ENCODE data around the gene NADK2. TPM values are rescaled to one million over a fixed set of nuclear protein-coding genes. Genes with fewer than 3 reads are reported as not detected.

NADK2 gene
- total RNA-seq, 2 donors from 2014 or later, result 13.1 to 19.6 TPM

DNA sequence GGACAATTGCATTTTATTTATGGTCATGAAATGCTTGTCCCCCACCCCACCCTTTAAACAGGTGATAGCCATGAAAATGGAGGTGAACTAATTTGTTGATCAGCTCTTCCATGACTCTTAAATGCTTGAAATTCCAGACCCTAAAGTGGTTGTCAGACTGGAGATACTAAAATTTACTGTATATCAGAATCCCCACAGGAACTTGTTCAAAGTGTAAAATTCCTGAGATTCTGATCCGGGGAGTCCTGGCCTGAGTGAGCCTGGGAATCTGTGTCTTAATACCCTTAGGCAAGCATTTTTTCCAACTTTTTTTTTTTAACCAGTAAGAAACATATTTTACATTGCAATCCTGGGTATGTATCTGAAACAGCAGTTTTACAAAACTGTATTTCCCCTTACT, 85.1 kb downstream of the NADK2 start:
- Mint-ChIP-seq H3K27me3 (no peaks in the 10 kb centered on the region), H3K36me3 (peaks cover 42% of the 10 kb centered on the region), H3K4me3 (no peak overlapping the region), H3K27ac (no peak overlapping the region), H3K4me1 (ENCODE audit: low read depth in 2 of 2) (peaks cover 32 to 50% of the 10 kb centered on the region in 2 donors), H3K9me3 (no peaks in the 10 kb centered on the region)
- no peak for ATAC-seq
- no peak for DNase-seq (ENCODE audit: low spot score)

DNA sequence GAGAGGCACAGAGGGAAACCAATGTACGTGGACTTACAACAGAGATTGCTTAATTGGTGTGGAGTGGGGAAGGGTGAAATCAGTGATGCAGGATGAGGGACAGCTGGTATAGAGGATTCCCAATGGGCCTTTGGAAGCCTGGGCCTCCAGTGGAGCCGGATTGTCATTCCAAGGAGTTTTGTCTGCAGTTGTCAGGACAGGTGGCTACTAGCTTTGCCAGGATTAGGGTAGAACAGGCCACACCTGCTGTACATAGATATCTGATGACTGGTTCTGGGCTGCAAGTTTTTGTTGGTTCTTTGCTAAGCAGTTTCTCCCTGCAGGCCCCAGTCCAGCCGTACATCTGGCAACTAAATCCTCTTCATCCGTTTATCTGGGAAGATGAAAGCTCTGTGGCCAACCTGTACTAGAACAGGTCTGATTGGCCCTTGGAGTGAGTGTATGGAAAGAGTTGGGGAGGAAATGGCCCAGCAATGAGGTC, 85.6 kb downstream of the NADK2 start:
- no peak for DNase-seq (ENCODE audit: low spot score)
- ATAC-seq, result no peak
- H3K27me3 Mint-ChIP-seq, result no peaks in the 10 kb centered on the region
- H3K36me3 Mint-ChIP-seq, result peaks cover 42% of the 10 kb centered on the region
- peaks cover 32 to 46% of the 10 kb centered on the region in 2 donors for H3K4me1 Mint-ChIP-seq (ENCODE audit: low read depth in 2 of 2)
- no peak overlapping the region for H3K4me3 Mint-ChIP-seq
- no peak overlapping the region for H3K27ac Mint-ChIP-seq
- no peaks in the 10 kb centered on the region for H3K9me3 Mint-ChIP-seq

DNA sequence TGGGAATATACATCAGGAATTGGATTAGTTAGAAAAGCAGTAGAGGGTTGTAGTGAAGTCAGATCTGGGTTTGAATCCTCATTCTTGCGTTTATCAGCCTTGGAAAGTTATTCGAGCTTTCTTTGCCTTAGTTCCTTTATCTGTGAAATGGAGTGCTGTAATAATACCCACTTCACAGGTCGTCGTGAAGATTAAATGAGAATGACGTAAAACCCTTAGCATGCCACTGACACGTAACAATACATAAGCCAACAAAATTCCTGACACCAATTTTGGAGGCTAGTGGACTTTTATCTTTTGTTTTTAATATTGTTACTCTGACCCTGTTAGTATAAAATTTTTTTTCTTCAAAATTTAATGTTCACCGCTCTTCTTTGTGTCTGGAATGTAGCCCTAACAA, 86.4 kb downstream of the NADK2 start:
- H3K27ac Mint-ChIP-seq, result no peak overlapping the region
- H3K9me3 Mint-ChIP-seq, result no peaks in the 10 kb centered on the region
- peaks cover 41 to 54% of the 10 kb centered on the region in 2 donors for H3K4me1 Mint-ChIP-seq (ENCODE audit: low read depth in 2 of 2)
- peaks cover 42% of the 10 kb centered on the region for H3K36me3 Mint-ChIP-seq
- ATAC-seq (no peak), DNase-seq (ENCODE audit: low spot score) (no peak)
- H3K27me3 Mint-ChIP-seq, result no peaks in the 10 kb centered on the region
- H3K4me3 Mint-ChIP-seq, result no peak overlapping the region

DNA sequence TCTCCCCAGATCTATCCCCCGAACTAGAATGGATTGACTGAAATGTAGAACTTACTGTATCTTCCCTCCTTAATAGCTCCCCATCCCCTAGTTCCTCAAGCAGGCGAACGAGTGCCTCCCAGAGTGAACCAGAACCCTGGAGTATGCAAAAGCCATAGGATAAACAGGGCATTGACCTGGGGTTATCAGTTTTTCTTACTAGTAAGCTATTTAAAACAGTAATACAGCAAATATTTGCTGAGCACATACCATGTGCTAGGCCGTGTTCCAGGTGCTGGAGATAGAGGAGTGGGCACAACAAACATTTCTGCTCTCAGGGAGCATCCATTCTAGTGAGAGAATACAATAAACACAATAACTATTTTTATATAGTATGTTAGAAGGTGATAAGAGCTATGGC, 88.0 kb downstream of the NADK2 start:
- H3K4me1 Mint-ChIP-seq (ENCODE audit: low read depth in 2 of 2), result peaks cover 42 to 45% of the 10 kb centered on the region in 2 donors
- H3K4me3 Mint-ChIP-seq, result peak overlapping the region; percentile 81
- H3K9me3 Mint-ChIP-seq, result no peaks in the 10 kb centered on the region
- H3K36me3 Mint-ChIP-seq, result peaks cover 42% of the 10 kb centered on the region
- H3K27ac Mint-ChIP-seq, result peak overlapping the region; percentile 22 to 30
- ATAC-seq (no peak), DNase-seq (ENCODE audit: low spot score) (no peak)
- no peaks in the 10 kb centered on the region for H3K27me3 Mint-ChIP-seq

DNA sequence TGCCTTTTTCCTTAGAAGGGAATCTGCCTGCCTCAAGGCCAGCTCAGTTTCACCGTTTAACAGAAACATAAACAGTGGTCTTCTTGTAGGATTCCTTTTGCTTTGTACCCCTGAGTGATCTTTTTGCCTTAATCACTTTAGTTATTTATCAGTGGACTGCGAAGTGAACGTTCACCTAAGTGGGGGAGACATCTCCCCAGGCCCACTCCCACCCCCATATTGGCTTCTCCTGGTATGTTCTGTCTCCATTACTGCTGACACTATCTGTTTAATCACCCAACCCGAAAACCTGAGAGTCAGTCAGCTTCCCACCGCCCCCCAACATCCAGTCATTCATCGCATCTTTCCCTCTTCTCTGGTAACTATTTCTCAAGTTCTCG, 88.4 kb downstream of the NADK2 start:
- Mint-ChIP-seq H3K27ac (peak overlapping the region; percentile 22 to 30), H3K9me3 (no peaks in the 10 kb centered on the region), H3K36me3 (peaks cover 38% of the 10 kb centered on the region), H3K4me3 (peak overlapping the region; percentile 81), H3K27me3 (no peaks in the 10 kb centered on the region), H3K4me1 (ENCODE audit: low read depth in 2 of 2) (peaks cover 37 to 41% of the 10 kb centered on the region in 2 donors)
- no peak for DNase-seq (ENCODE audit: low spot score)
- no peak for ATAC-seq

DNA sequence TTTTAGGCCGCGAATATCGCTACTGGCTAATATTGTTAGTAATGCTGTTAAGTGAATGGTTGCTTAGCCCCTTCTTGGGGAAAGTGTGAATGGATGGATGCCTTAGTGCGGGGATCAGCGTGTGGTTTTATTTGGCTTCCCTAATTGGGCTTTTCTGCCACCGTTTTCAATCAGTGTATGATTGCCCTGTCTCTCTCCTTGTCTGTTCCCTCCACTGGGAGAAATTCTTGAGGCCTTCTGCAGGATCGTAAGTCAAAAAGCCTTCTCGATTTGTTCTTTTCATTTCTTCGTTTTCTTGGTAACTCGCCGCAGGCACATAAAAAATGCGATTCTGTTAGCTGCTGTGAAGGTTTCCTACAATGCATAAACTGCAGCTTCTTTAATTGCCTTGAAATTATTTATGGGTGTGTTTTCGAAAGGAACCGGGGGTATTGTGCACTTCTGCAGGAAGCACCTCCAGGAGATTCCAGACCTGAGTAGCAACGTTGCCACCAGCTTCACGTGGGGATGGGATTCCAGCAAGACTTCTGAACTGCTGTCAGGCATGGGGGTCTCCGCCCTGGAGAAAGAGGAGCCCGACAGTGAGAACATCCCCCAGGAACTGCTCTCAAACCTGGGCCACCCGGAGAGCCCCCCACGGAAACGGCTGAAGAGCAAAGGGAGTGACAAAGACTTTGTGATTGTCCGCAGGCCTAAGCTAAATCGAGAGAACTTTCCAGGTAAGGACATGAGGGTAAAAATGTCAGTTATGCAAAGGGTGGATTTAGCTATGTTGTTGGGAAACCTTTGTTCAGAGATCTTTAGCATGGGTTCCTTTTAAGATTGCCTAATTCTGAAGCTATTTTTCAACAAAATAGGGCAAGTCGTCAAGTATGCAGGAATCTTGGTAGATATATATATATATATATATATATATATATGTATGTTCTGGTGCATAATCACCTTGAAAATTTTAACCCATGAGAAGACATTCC, 89.1 kb downstream of the NADK2 start:
- peaks cover 36% of the 10 kb centered on the region for H3K36me3 Mint-ChIP-seq
- H3K4me3 Mint-ChIP-seq, result peak overlapping the region; percentile 99
- no peaks in the 10 kb centered on the region for H3K9me3 Mint-ChIP-seq
- DNase-seq (ENCODE audit: low spot score) (no peak), ATAC-seq (no peak)
- no peaks in the 10 kb centered on the region for H3K27me3 Mint-ChIP-seq
- H3K4me1 Mint-ChIP-seq (ENCODE audit: low read depth in 2 of 2), result peaks cover 35 to 42% of the 10 kb centered on the region in 2 donors
- H3K27ac Mint-ChIP-seq, result peak overlapping the region; percentile 87 to 92

DNA sequence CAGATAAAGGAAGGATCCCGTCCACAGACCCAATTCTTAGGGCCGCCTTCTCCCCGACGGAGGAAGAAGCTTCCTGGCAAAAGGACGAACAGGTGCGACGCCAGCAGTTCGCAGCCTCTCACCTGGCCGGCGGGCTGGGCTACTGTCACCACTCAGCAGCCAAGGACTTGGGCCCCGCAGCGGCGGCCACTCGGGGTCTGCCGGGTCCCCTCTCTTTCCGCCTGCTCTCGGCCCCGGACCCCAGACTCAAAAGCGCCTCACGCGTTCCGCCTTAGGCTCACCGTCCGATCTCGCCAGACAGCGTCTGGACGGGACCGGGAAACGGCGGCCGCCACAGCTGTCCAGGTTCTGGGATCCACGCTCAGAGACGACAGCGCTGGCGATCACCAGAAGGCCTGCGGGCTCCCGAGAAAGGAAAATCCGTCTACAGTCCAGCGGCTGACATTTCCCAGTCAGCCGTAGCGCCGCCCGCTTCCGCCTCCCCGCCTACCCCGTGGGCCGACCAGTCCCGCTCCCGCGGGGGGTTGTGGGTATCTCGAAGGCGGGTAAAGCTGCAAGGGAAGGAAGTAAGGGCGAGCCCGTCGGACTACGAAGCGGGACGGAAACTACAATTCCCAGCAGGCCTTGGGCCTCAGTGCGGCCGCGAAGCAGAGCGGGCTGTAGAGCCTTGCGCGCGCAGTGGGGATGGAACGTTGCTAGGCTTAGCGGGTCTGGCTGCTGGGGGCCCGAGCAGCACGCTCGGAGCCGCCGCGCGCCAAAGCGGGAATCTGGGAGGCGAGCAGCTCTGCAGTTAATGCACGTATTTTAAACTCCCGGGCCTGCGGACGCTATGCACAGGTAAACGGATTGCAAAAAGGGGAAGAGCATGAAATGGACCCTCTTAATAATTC, 90.0 kb downstream of the NADK2 start, which contains the start of the genes LMBRD2 and SKP2:
Gene LMBRD2, minus strand, starts transcription at position 454 of the 890 bp plus-strand sequence. CDS start 8,538 bp downstream, outside the sequence.
Gene SKP2, plus strand, starts transcription at position 678 of the 890 bp plus-strand sequence. Its CDS starts 152 bp downstream, at position 830.
- peak; percentile 100 for ATAC-seq
- Mint-ChIP-seq H3K36me3 (peaks cover 28% of the 10 kb centered on the region), H3K4me3 (peak within 1 kb of the TSS; percentile 99), H3K27me3 (no peaks in the 10 kb centered on the region), H3K9me3 (no peaks in the 10 kb centered on the region), H3K4me1 (ENCODE audit: low read depth in 2 of 2) (peaks cover 38 to 46% of the 10 kb centered on the region in 2 donors), H3K27ac (peak within 1 kb of the TSS; percentile 87 to 92)
- DNase-seq (ENCODE audit: low spot score), result peak; percentile 99

DNA sequence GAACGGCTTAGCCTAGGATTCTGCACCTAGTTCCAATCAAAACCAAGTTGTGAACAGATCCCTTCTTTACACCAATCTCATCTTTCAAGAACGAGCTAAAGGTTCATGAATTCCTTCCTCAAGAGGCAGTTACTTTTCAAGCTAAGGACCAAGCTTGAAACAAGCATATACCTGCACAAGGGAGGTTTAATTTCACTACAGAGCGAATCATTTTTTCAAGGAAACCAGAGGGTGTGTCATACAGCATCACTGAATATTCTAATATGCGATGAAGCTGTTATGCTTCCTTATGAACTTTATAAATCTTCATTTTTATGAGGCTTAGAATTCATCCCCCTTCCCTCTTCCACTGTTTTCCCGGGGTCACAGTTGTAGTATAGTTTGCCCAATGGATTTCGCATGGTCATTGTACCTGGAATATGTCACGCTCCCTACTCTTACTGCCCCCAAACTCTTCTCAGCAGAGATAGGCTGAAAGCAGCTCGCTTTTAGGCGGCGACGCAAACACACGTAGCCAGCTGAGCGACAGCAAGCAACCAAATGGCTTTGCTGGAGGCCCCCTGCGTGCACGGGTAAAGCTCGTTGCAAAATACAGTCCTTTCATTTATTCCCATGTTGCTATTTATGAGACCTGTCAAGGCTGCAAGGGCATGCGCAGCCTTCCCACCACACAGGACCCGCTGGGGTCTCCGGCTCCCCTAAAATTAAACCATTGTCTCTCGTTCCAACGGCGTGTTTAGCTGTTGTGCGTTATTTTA, 90.9 kb downstream of the NADK2 start:
- Mint-ChIP-seq H3K9me3 (no peaks in the 10 kb centered on the region), H3K36me3 (peaks cover 23% of the 10 kb centered on the region), H3K27me3 (no peaks in the 10 kb centered on the region)

DNA sequence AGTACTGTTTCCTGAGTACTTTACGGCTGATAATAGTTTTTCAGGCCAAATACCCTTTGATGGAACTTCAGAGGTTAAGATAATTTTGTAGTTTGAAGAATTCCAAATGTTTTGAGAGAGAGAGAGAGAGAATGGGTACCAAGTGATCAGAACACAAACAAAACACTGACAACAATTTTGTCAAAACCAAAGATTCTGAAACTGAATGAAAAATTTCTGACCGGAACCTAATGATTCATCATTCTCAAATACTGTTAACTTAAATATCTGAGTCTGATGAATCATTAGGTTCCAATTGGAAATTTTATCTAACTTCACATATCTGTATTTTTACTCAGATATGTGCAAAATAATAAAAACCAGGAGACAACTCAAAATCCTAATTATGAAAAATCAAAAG, 94.0 kb downstream of the NADK2 start:
- H3K4me3 Mint-ChIP-seq, result no peak overlapping the region
- H3K27me3 Mint-ChIP-seq, result no peaks in the 10 kb centered on the region
- peaks cover 8% of the 10 kb centered on the region for H3K36me3 Mint-ChIP-seq
- H3K4me1 Mint-ChIP-seq (ENCODE audit: low read depth in 2 of 2), result peaks cover 19 to 25% of the 10 kb centered on the region in 2 donors
- H3K9me3 Mint-ChIP-seq, result no peaks in the 10 kb centered on the region
- H3K27ac Mint-ChIP-seq, result no peak overlapping the region
- DNase-seq (ENCODE audit: low spot score) (no peak), ATAC-seq (no peak)

More for the DNA sequence above, 90.9 kb downstream of the NADK2 start:
- H3K4me1 Mint-ChIP-seq (ENCODE audit: low read depth in 2 of 2), result peaks cover 36 to 41% of the 10 kb centered on the region in 2 donors
- H3K4me3 Mint-ChIP-seq, result peak overlapping the region; percentile 99
- H3K27ac Mint-ChIP-seq, result peak overlapping the region; percentile 87 to 92
- no peak for DNase-seq (ENCODE audit: low spot score)
- peak in 1 of 2 donors; percentile 39 for ATAC-seq

DNA sequence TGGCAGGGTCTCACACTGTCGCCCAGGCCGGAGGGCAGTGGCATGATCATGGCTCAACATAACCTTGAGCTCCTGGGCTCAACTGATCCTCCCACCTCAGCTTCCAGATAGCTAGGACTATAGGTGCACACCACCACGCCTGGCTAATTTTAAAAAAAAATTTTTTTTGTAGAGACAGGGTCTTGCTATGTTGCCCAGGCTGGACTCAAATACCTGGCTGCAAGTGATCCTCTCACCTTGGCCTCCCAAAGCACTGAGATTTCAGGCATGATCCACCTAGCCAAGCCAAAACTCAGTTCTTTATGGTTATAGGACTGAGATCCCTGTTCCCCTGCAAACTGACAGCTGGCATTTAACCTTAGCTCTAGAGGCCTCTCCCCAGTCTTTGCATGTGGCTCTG, 95.3 kb downstream of the NADK2 start:
- no peaks in the 10 kb centered on the region for H3K27me3 Mint-ChIP-seq
- H3K9me3 Mint-ChIP-seq, result no peaks in the 10 kb centered on the region
- ATAC-seq (no peak), DNase-seq (ENCODE audit: low spot score) (no peak)
- no peak overlapping the region for H3K27ac Mint-ChIP-seq
- peaks cover 15 to 16% of the 10 kb centered on the region in 2 donors for H3K4me1 Mint-ChIP-seq (ENCODE audit: low read depth in 2 of 2)
- H3K4me3 Mint-ChIP-seq, result no peak overlapping the region
- no peaks in the 10 kb centered on the region for H3K36me3 Mint-ChIP-seq

DNA sequence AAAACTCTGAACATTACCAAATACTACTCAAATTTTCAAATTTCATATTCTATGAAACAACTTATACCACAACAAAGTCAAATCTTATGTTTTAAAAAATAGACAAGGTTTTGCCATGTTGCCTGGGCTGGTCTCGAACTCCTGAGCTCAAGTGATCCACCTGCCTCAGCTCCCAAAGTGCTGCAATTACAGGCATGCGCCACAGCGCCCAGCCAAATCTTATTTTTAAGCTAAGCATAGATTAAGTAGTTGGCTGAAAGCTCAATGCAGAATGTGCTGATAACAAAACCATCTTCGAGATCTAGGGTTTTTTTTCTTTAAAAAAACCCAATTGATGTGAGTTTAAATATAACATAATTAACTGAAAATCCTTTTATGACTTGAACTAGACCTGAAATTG, 96.4 kb downstream of the NADK2 start:
- Mint-ChIP-seq H3K9me3 (no peaks in the 10 kb centered on the region), H3K27ac (no peak overlapping the region), H3K36me3 (peaks cover 5% of the 10 kb centered on the region), H3K27me3 (no peaks in the 10 kb centered on the region), H3K4me3 (no peak overlapping the region), H3K4me1 (ENCODE audit: low read depth in 2 of 2) (peaks cover 7% of the 10 kb centered on the region in 2 donors)
- DNase-seq (ENCODE audit: low spot score) (no peak), ATAC-seq (no peak)

Measured in natural killer cell treated with Interleukin-12 subunit alpha and Interleukin-12 subunit beta and Interleukin-15 and Interleukin-18, amount 100 ng/mL, for 72 hours (primary cell).